NCI-H2107 treated with DMSO at 0.1 percent for 48 hours (cell line): Measurements from ENCODE around the gene A2ML1.
"Not testable (repeated sequence)": the region's sequence is repeated elsewhere in the genome, so short reads cannot be mapped to it uniquely, and the experiment has no call there.

Experiments used
- DNase-seq: peaks from one replicate; lab custom pipeline; 2025; ENCODE audit not compliant: unreplicated experiment; lab: John Stamatoyannopoulos, UW

Gene A2ML1

DNA sequence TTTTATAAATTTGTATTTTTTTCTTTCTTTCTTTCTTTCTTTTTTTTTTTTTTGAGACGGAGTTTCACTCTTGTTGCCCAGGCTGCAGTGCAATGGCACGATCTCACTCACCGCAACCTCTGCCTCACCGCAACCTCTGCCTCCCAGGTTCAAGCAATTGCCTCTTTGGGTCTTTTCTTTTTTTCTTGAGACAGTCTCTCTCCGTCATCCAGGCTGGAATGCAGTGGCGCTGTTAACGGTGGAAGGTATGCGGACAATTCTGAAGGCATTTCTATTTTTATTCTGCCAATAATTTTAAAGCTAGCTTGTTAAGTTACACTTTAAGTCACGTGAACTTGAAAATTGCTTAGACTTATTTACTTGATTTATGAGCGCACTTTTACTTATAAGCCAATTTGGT lies 83.1 kb downstream of the A2ML1 start:
- no peak for DNase-seq

DNA sequence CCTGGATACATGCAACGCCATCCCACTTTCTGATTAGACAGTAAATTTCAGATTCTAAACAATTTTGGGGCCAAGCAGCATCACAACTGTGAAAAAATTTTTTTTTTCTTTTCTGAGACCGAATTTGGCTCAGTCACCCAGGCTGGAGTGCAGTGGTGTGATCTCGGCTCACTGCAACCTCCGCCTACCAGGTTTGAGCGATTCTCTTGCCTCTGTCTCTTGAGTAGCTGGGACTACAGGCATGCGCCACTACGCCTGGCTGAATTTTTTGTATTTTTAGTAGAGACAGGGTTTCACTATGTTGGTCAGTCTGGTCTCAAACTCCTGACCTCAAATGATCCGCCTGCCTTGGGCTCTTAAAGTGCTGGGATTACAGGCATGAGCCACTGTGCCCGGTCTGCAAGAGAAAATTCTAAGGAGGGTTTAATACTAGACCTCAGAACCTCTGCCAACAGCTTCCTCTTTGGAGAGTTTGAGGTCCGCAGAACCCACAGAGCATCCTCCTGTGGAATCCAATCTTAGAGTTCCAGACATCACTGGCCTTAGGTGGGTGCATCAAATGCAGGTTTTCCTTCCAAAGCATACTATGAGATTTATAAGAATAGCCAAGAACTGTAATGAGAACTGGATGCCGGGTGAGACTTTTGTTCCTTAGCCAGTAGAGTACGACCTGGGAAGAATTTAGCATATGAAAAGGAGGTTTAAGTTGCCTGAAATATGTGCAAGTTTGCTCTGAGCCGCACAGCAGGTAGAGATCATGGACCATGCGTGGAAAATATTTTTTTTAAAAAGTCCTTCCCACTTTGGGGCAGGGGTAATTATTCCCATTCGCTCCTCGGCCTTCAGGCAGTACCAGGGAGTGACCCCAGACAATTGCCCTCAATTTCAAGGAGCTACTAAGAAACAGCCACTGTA lies 84.1 kb downstream of the A2ML1 start:
- no peak for DNase-seq

DNA sequence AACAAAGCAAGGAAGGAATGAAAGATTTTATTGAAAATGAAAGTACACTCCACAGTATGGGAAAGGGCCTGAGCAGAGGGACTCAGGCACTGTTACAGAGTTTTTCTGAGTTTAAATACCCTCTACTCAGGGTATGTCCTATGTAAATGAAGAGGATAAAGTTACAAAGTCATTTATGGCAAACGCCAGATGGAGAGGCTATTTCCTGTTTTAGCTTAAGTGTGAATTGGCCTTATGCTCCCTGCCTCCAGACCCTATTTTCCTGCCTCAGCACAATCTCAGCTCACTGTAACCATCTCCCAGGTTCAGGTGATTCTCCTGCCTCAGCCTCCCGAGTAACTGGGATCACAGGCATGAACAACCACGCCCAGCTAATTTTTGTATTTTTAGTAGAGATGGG lies 85.1 kb downstream of the A2ML1 start:
- DNase-seq: no peak

DNA sequence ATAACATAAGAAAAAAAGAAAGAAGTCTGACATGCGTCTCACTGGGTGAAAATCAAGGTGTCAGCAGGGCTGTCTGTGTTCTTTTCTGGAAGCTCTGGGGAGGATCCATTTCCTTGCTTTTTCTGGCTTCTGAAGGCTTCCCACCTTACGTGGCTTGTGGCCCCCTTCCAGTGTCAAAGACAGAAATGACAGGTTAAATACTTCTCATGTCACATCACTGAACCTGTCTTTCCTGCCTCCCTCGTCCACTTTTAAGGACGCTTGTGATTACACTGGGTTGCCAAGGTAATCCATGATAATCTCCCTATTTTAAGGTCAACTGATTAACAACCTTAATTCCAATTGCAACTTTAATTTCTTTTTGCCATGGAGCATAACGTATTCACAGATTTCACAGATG lies 87.3 kb downstream of the A2ML1 start:
- no peak for DNase-seq

DNA sequence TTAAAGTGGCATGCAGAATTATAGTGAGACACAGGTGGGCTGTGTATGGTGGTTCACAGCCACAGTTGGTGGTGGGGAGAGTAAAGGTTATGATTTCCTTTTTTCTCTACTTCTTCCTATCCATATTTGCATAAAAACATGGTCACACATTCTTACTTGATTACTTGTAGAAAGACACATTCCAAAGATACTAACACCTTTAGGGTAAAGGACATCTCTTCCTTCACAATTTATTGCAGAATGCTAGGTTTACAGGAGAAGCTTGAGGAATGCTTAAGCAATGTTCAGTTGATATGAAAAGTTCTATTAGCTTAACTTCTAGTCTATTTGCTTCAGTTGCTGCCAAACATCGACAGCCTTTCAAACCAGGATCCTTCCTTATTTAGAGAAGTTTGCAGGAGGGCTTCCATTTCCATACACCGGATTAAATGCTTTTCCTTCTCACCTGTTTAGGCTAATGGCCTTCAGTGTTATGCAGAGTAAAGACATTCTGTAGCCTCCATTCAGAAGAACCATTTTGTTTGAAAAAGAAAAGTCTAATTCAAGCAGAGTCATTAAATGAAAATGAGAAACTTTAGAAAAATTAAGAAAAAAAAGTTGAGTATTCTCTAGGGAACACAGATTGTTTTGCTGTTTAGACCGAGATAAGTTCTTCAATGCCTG lies 89.3 kb downstream of the A2ML1 start:
- DNase-seq: no peak

DNA sequence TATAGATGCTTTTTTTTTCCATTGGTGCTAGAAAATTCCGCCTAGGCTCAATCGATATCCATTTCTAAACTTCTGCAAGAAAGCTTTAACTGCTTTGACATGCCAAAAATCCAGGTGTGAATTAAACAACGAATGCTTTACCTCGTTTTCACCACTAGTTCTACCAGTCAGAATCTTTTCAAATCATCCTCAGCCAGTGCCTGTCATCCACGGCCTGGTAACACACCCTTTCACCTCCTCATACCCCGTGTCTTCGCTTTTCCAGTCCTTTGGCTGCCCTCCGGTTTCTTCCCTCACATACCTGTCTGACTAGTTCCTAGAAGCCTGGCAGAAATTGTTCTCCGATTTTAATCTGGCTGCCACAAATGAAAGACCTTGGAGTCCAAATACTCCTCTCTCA lies 90.5 kb downstream of the A2ML1 start:
- DNase-seq: peak; percentile 35

DNA sequence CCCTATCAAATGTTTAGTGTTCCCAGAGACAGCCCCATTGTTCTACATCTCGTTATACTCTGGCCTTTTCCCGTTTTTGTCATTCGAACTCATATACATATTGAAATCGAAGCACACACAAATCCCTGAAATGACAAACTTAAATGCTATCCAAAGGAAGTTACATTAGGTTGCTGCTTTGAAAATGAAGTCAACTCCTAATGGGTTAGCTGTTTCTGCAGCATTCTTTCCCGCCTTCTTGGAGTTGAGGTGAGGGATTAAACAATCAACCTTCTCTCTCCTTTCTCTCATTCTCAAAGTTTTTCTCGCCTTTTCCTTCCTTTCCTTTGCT lies 91.2 kb downstream of the A2ML1 start:
- peak; percentile 77 for DNase-seq

DNA sequence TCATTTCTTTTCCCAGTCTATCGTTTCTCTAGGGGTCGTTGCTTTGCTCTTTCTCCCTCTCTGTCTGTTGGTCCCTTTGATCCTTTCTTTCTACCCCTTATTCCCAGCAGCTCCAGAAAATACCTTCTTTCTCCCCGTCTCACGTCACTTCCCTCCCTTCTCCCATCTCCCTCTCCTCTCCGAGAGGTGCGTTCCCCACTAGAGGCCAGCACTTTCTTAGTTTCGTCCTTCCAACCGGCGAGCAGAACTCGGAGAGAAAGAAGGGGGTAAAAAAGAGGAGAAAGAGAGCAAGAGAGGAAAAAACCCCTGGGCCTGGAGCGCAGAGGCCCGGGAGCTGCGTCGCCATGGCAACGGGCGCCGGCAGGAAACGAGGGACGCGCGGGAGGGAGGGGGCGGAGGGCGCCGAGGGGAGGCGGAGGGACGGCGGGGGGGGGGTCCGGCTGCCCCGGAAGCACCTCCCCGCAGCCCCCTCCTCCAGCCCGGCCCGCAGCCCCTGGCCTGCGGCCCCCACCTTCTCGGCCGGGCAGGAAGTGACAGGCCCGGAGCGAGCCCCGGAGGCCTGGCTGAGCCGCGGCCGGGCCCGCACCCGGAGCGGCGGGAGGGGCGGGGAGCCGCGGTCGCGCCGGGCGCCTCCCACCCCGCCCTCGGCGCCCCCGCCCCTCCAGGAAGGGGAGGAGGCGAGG lies 91.8 kb downstream of the A2ML1 start, which contains the start of gene PHC1:
TSS of gene PHC1 (plus strand) at position 477 of the 683 bp plus-strand sequence. CDS start 3,169 bp downstream, outside the sequence.
- DNase-seq: peak; percentile 77

DNA sequence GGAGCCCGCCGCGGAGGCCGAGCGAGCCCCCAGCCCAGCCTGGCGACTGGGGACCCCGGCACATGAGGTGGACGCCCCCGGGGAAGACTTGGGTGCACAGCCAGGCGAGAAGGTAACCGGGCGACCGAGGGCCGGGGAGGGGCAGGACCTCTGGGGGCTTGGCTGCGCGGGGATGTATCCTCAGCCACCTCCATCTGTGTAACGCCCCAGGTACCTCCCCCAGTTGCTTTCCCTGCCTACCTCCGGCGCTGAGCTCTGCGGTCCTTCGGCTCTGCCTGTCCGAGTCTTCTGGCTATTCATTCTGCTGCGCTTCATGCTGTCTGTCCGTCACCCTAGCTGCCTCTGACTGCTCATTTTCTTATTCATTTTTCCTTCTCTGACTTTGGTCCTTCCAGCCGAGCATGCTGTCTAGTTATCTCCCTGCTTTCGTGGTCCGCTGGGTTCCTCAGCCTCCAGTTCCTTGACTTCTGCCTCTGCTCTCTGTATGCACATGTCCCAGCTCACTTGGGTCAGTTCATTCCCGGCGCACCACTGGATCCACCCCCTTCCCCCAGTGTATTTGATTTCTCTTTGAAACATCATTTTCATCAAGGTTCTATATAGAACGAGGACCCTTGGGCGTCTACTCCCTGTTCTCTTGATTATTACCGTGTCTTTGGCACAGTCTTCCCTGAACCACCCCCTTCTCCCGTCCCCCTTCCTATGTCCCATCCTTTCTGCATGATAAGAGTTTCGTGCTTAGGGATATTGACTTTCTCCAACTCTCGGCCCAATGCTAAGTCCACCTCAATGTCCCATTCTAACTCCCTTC lies 92.5 kb downstream of the A2ML1 start:
- peak; percentile 36 for DNase-seq

DNA sequence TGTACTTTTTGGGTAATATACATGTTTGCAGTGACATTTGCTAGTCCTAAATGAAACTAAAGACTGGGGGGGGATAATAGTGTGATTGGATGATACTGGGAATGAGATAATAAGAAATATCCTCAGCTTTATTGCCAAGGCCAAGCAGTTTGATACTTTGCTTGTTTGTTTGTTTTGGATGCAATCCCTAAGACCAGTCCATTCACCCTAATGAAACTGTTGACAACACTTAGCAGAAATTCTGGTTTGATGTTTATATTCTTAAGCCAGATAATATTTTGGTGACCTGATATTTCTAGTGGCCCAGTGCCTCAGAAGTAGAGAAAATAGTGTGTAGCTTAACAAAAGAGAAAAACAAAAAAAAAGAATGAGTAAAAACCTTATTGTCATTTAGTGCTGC lies 93.7 kb downstream of the A2ML1 start:
- DNase-seq: no peak

DNA sequence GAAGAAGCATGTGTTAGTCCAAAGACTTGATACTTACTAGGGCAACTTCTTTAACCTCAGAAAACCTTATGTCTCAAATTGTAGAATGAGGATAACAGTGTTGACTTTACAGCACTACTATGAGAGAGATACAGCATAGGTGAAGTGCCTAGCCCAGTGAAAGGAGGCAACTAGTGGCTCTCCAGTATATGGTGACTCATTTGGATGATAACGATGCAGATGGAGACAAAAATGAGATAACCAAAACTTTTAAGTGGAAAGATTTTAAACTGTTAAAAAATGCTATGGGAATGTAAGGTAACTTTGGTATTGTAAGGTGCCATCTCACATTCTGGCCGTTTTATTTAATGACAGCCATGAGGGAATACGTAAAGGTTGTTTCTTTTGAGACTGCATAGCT lies 94.6 kb downstream of the A2ML1 start:
- DNase-seq: no peak

DNA sequence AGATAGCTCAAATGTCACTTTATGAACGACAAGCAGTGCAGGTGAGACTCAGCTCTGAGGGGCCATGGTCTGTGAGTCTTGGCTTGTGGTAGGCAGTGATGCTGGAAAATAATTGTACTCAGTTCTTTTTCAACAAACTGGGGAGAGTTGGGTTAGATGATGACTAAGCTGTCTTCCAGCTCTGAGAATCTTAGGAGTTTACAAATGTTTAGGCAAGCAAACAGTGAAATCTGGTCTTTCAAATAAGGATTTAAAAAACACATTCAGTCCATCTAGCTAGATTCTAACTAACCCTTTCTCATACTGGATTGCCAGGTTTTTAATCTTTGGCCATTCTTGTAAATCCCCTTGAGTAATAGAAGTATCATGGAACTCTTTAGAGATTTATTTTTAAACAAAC lies 95.3 kb downstream of the A2ML1 start:
- DNase-seq: no peak

DNA sequence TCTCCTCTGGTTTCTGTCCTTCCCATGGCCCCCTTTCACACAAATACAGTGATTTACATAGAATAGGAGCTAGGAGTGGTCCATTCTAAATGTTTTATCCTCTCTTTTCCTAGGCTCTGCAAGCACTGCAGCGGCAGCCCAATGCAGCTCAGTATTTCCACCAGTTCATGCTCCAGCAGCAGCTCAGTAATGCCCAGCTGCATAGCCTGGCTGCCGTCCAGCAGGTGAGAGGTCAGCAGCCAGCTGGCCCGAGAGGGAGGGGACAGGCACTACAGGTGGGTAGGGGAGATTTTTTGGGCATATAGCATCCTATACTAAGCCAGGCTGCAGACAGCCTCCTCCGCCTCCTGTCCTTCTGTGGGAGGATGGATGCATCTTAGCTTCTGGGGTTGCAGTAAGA lies 97.2 kb downstream of the A2ML1 start:
- not testable (repeated sequence) for DNase-seq

DNA sequence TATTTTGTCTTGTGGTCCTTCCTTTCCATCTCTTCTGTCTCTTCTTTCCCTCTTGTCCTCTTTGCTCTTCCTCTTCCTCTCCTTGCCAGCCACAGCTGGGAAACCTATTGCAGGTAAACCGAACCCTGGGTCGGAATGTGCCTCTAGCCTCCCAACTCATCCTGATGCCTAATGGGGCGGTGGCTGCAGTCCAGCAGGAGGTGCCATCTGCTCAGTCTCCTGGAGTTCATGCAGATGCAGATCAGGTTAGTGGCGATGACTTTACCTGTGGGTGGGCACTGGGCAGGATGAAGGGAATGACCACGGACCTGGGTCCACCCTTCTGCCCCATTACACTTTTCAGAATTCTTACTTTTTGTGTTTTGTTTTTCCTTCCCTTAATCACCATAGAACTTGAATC lies 100.1 kb downstream of the A2ML1 start:
- no peak for DNase-seq
